ENCODE measurements around the gene SIK3. TPM values are rescaled to one million over a fixed set of nuclear protein-coding genes. Genes with fewer than 3 reads are reported as not detected.
A peak's percentile ranks its signal among the peaks of the same experiment; 100 is the strongest.
"Not testable (repeated sequence)": the region's sequence is repeated elsewhere in the genome, so short reads cannot be mapped to it uniquely, and the experiment has no call there.

SIK3 gene
- polyA plus RNA-seq, 6 donors from 2014 or later, result 27.7 to 52.1 (median 35.6) TPM

- peak overlapping the region in 5 of 6 donors; percentile 33 to 78 (median 40) for H3K27ac Mint-ChIP-seq
- no peaks in the 10 kb centered on the region for H3K9me3 Mint-ChIP-seq
- H3K4me1 Mint-ChIP-seq, result peaks cover 64 to 81% (median 72%) of the 10 kb centered on the region in 3 donors
- no peaks in the 10 kb centered on the region for H3K27me3 Mint-ChIP-seq
- H3K4me3 Mint-ChIP-seq, result peak overlapping the region in 4 of 8 donors; percentile 2 to 49 (median 28)
- H3K36me3 Mint-ChIP-seq, result no peaks in the 10 kb centered on the region
- no peak for ATAC-seq (ENCODE audit: low read depth in 2 of 2)
- DNase-seq, result no peak
These were observed 53.8 kb downstream of the SIK3 start for GRCh38 chr11:117044287-117045035.

GRCh38 chr11:117042689-117043088 lies 55.5 kb downstream of the SIK3 start:
- H3K27me3 Mint-ChIP-seq, result no peaks in the 10 kb centered on the region
- peak overlapping the region in 2 of 6 donors; percentile 41 to 43 for H3K27ac Mint-ChIP-seq
- ATAC-seq (ENCODE audit: low read depth in 2 of 2) (no peak), DNase-seq (no peak)
- H3K36me3 Mint-ChIP-seq, result no peaks in the 10 kb centered on the region
- H3K9me3 Mint-ChIP-seq, result no peaks in the 10 kb centered on the region
- H3K4me3 Mint-ChIP-seq, result no peak overlapping the region
- peaks cover 76 to 94% (median 77%) of the 10 kb centered on the region in 3 donors for H3K4me1 Mint-ChIP-seq

- peak; percentile 57 to 67 for ATAC-seq (ENCODE audit: low read depth in 2 of 2)
- no peaks in the 10 kb centered on the region for H3K36me3 Mint-ChIP-seq
- no peak overlapping the region for H3K4me3 Mint-ChIP-seq
These were observed 58.3 kb downstream of the SIK3 start for GRCh38 chr11:117039900-117040299.

GRCh38 chr11:117039270-117039669 lies 59.0 kb downstream of the SIK3 start:
- H3K9me3 Mint-ChIP-seq, result no peaks in the 10 kb centered on the region
- H3K36me3 Mint-ChIP-seq, result no peaks in the 10 kb centered on the region
- no peak overlapping the region for H3K4me3 Mint-ChIP-seq
- peak overlapping the region in 3 of 6 donors; percentile 5 to 55 (median 42) for H3K27ac Mint-ChIP-seq
- H3K4me1 Mint-ChIP-seq, result peaks cover 62 to 72% (median 70%) of the 10 kb centered on the region in 3 donors
- ATAC-seq (ENCODE audit: low read depth in 2 of 2) (no peak), DNase-seq (no peak)
- H3K27me3 Mint-ChIP-seq, result no peaks in the 10 kb centered on the region

More at GRCh38 chr11:117039900-117040299, 58.3 kb downstream of the SIK3 start:
- Mint-ChIP-seq H3K9me3 (no peaks in the 10 kb centered on the region), H3K27ac (peak overlapping the region in 5 of 6 donors; percentile 1 to 72 (median 42)), H3K4me1 (peaks cover 68 to 77% (median 76%) of the 10 kb centered on the region in 3 donors), H3K27me3 (no peaks in the 10 kb centered on the region)
- no peak for DNase-seq

GRCh38 chr11:117037975-117038350 lies 60.3 kb downstream of the SIK3 start:
- H3K36me3 Mint-ChIP-seq, result no peaks in the 10 kb centered on the region
- DNase-seq (no peak), ATAC-seq (ENCODE audit: low read depth in 2 of 2) (peak; percentile 59 to 73)
- peak overlapping the region in 7 of 8 donors; percentile 27 to 83 (median 74) for H3K4me3 Mint-ChIP-seq
- H3K27ac Mint-ChIP-seq, result peak overlapping the region; percentile 71 to 92 (median 87)
- peaks cover 59 to 70% (median 70%) of the 10 kb centered on the region in 3 donors for H3K4me1 Mint-ChIP-seq
- H3K27me3 Mint-ChIP-seq, result no peaks in the 10 kb centered on the region
- no peaks in the 10 kb centered on the region for H3K9me3 Mint-ChIP-seq

GRCh38 chr11:117037279-117037974 lies 60.8 kb downstream of the SIK3 start:
- Mint-ChIP-seq H3K36me3 (no peaks in the 10 kb centered on the region), H3K4me3 (peak overlapping the region in 7 of 8 donors; percentile 21 to 83 (median 65)), H3K27ac (peak overlapping the region in 5 of 6 donors; percentile 71 to 92 (median 86)), H3K9me3 (no peaks in the 10 kb centered on the region), H3K27me3 (no peaks in the 10 kb centered on the region), H3K4me1 (peaks cover 57 to 71% (median 69%) of the 10 kb centered on the region in 3 donors)
- DNase-seq (no peak), ATAC-seq (ENCODE audit: low read depth in 2 of 2) (peak; percentile 9 to 10)

GRCh38 chr11:117034901-117035300 lies 63.3 kb downstream of the SIK3 start:
- no peaks in the 10 kb centered on the region for H3K27me3 Mint-ChIP-seq
- peaks cover 49 to 64% (median 55%) of the 10 kb centered on the region in 3 donors for H3K4me1 Mint-ChIP-seq
- H3K36me3 Mint-ChIP-seq, result no peaks in the 10 kb centered on the region
- H3K27ac Mint-ChIP-seq, result no peak overlapping the region
- H3K9me3 Mint-ChIP-seq, result no peaks in the 10 kb centered on the region
- DNase-seq (no peak), ATAC-seq (ENCODE audit: low read depth in 2 of 2) (no peak)
- no peak overlapping the region for H3K4me3 Mint-ChIP-seq

GRCh38 chr11:117026593-117027330 lies 71.5 kb downstream of the SIK3 start:
- ATAC-seq (ENCODE audit: low read depth in 2 of 2) (no peak), DNase-seq (no peak)
- H3K4me3 Mint-ChIP-seq, result peak overlapping the region in 1 of 8 donors; percentile 26
- peak overlapping the region in 2 of 6 donors; percentile 58 to 64 for H3K27ac Mint-ChIP-seq
- no peaks in the 10 kb centered on the region for H3K27me3 Mint-ChIP-seq
- peaks cover 56 to 88% (median 78%) of the 10 kb centered on the region in 3 donors for H3K4me1 Mint-ChIP-seq
- peaks cover 0 to 5% of the 10 kb centered on the region in 2 donors for H3K36me3 Mint-ChIP-seq
- no peaks in the 10 kb centered on the region for H3K9me3 Mint-ChIP-seq

GRCh38 chr11:117023707-117024106 lies 74.5 kb downstream of the SIK3 start:
- Mint-ChIP-seq H3K4me3 (peak overlapping the region in 3 of 8 donors; percentile 2 to 22 (median 16)), H3K27ac (peak overlapping the region in 4 of 6 donors; percentile 28 to 93 (median 78)), H3K4me1 (peaks cover 64 to 93% (median 80%) of the 10 kb centered on the region in 3 donors)
- ATAC-seq (ENCODE audit: low read depth in 2 of 2); H3K36me3 Mint-ChIP-seq; H3K27me3 Mint-ChIP-seq; DNase-seq; H3K9me3 Mint-ChIP-seq: not testable (repeated sequence)

GRCh38 chr11:117023178-117023577 lies 75.0 kb downstream of the SIK3 start:
- ATAC-seq (ENCODE audit: low read depth in 2 of 2) (no peak), DNase-seq (no peak)
- Mint-ChIP-seq H3K27ac (peak overlapping the region; percentile 8 to 91 (median 63)), H3K36me3 (peaks cover 0 to under 1% of the 10 kb centered on the region in 2 donors), H3K4me3 (peak overlapping the region in 4 of 8 donors; percentile 6 to 37 (median 24)), H3K9me3 (no peaks in the 10 kb centered on the region), H3K4me1 (peaks cover 62 to 93% (median 78%) of the 10 kb centered on the region in 3 donors), H3K27me3 (no peaks in the 10 kb centered on the region)

GRCh38 chr11:117022526-117022925 lies 75.7 kb downstream of the SIK3 start:
- no peaks in the 10 kb centered on the region for H3K27me3 Mint-ChIP-seq
- H3K36me3 Mint-ChIP-seq, result no peaks in the 10 kb centered on the region
- H3K9me3 Mint-ChIP-seq, result no peaks in the 10 kb centered on the region
- H3K4me3 Mint-ChIP-seq, result peak overlapping the region in 3 of 8 donors; percentile 0 to 37 (median 25)
- H3K4me1 Mint-ChIP-seq, result peaks cover 61 to 93% (median 76%) of the 10 kb centered on the region in 3 donors
- DNase-seq (no peak), ATAC-seq (ENCODE audit: low read depth in 2 of 2) (no peak)
- peak overlapping the region in 5 of 6 donors; percentile 0 to 91 (median 63) for H3K27ac Mint-ChIP-seq

- Mint-ChIP-seq H3K4me3 (peak overlapping the region; percentile 2 to 84 (median 73)), H3K36me3 (no peaks in the 10 kb centered on the region), H3K4me1 (peaks cover 53 to 85% (median 64%) of the 10 kb centered on the region in 3 donors), H3K9me3 (peaks cover 0 to 2% (median 0%) of the 10 kb centered on the region in 7 donors), H3K27ac (peak overlapping the region; percentile 82 to 97 (median 92)), H3K27me3 (no peaks in the 10 kb centered on the region)
- DNase-seq (no peak), ATAC-seq (ENCODE audit: low read depth in 2 of 2) (peak; percentile 26 to 30)
These were observed 77.2 kb downstream of the SIK3 start for GRCh38 chr11:117020869-117021564.
